Left cardiac atrium (tissue), 4 donors: ENCODE data around the gene ARHGEF17. TPM values are rescaled to one million over a fixed set of nuclear protein-coding genes. Genes with fewer than 3 reads are reported as not detected.

Experiments used
- ATAC-seq, 2 donors: fragments of 200-7000 bp; cut with Tn5 transposase; one replicate each; pipeline ENCODE4 v1.9.1; 2020; ENCODE audit warnings: mild to moderate bottlenecking in 2 of 2, moderate library complexity in 2 of 2
- DNase-seq: peaks from one replicate; pipeline ENCODE4 v3.0.0-alpha.2; 2020
- intact Hi-C, 2 donors: fragments of 100-400 bp; cut with DNase I; formaldehyde crosslinking; loops; one replicate each; pipeline versions ENCODE4 v1.14.1 to v1.15.1; 2022 to 2023
- total RNA-seq, 2 donors: library from RNA; stranded (reverse); fragmentation: NEBNext Ultra II Directional; extraction: Animal tissue kit (Norgen Biotek cat#: 25700); gene quantifications; one replicate each; pipeline ENCODE4 v1.2.1, GENCODE V29; 2021
- donor health status: DM: no; HTN: yes; CAD: no.
- donor health status: DM: no; HTN: yes; CAD: no; lungs with severe emphysema.
- donor health status: DM: yes; HTN: yes; CAD: no.
- donor health status: Dilated cardiomyopathy.

The ARHGEF17 gene
- total RNA-seq, 2 donors from 2014 or later, result 42.2 to 53.2 TPM

- ATAC-seq (peak; percentile 62 to 75), DNase-seq (peak; percentile 98)
- intact Hi-C loops, result loop anchor here in 1 of 2 donors (1.0 to 5.0 kb wide), 2 partner anchors 28 to 85 kb away; no protein-coding TSS in a partner anchor
These were observed 613 bp upstream of the ARHGEF17 start for GRCh38 chr11:73307323-73308002.

GRCh38 chr11:73308961-73309919 is 1.2 kb downstream of the ARHGEF17 start:
- peak; percentile 94 for DNase-seq
- intact Hi-C loops, result loop anchor here in 1 of 2 donors (5.0 kb wide), 1 partner anchor 83 kb away; no protein-coding TSS in a partner anchor

DNA sequence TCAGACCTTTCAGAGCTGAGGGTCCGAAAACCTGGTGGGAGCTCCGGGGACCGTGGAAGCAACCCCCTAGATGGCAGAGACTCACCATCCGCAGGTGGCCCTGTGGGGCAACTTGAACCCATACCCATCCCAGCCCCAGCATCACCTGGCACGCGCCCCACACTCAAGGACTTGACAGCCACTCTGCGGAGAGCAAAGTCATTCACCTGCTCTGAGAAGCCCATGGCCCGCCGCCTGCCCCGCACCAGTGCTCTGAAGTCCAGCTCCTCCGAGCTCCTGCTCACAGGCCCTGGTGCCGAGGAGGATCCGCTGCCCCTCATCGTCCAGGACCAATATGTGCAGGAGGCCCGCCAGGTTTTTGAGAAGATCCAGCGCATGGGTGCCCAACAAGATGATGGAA is 2.0 kb downstream of the ARHGEF17 start:
- DNase-seq (no peak), ATAC-seq (no peak)
- intact Hi-C loops, result no loop called here

More at GRCh38 chr11:73308961-73309919, 1.2 kb downstream of the ARHGEF17 start:
- ATAC-seq, result peak; percentile 75

- intact Hi-C loops, result no loop called here
- no peak for DNase-seq
These were observed 2.8 kb downstream of the ARHGEF17 start for GRCh38 chr11:73310661-73311393.

DNA sequence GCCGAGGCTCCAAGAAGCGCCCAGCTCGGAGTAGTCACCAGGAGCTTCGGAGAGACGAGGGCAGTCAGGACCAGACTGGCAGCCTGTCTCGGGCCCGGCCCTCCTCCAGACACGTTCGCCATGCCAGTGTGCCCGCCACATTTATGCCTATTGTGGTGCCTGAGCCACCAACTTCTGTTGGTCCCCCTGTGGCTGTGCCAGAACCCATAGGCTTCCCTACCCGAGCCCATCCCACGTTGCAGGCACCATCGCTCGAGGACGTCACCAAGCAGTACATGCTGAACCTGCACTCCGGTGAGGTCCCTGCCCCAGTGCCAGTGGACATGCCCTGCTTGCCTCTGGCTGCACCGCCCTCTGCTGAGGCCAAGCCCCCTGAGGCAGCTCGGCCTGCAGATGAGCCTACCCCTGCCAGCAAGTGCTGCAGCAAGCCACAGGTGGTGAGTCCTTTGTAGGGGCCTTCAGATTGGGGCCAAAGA is 3.4 kb downstream of the ARHGEF17 start:
- no peak for ATAC-seq
- intact Hi-C loops, result no loop called here
- DNase-seq, result no peak

More at GRCh38 chr11:73310661-73311393, 2.8 kb downstream of the ARHGEF17 start:
- ATAC-seq, result no peak

DNA sequence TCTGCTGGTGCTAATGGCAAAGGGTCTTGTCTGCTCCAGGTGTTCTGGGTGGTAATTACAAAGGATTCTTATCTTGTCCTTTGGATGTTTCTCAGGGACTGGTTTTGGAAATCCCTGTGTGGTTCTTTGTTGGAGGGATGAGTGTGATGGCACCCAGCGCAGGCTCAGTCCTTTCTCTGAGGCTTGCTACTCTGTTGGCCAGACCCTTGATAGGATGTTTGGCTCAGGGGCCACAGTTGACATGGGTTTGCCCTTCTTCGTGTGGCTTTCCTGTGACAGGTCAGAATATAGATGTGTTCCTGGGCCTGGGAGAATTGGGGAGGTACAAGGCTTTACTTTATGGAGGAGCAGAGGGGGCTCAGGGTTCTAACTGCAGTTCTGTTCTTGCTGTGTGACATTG is 4.0 kb downstream of the ARHGEF17 start:
- ATAC-seq (no peak), DNase-seq (no peak)

GRCh38 chr11:73312851-73313327 is 4.8 kb downstream of the ARHGEF17 start:
- ATAC-seq (no peak), DNase-seq (no peak)
- intact Hi-C loops, result no loop called here

More for the DNA sequence above, 4.0 kb downstream of the ARHGEF17 start:
- intact Hi-C loops, result no loop called here

DNA sequence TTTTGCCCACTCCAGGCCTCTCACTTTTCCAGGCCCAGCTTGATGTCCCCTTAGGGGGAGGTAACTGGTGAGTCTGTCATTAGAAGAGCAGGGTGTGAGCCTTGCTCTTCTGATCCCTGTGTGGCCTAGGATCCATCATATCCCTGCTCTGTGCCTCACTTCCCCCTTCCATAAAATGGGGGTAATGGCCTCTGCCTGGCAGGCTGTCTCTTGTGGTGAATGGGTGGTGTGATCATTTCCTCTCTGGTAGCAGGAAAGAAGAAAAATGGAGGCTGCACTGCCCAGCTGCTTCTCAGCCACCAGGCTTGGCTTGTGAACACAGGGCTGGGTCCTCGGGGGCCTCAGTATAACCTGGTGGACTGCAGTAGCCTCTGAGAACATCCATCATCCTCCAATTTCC is 5.6 kb downstream of the ARHGEF17 start:
- DNase-seq, result no peak
- intact Hi-C loops, result no loop called here
- no peak for ATAC-seq

- ATAC-seq (peak; percentile 19 to 70), DNase-seq (peak; percentile 62)
- intact Hi-C loops, result no loop called here
These were observed 6.3 kb downstream of the ARHGEF17 start for GRCh38 chr11:73314117-73314961.

- no peak for ATAC-seq
- intact Hi-C loops, result no loop called here
- DNase-seq, result no peak
These were observed 7.4 kb downstream of the ARHGEF17 start for GRCh38 chr11:73315293-73316020.

DNA sequence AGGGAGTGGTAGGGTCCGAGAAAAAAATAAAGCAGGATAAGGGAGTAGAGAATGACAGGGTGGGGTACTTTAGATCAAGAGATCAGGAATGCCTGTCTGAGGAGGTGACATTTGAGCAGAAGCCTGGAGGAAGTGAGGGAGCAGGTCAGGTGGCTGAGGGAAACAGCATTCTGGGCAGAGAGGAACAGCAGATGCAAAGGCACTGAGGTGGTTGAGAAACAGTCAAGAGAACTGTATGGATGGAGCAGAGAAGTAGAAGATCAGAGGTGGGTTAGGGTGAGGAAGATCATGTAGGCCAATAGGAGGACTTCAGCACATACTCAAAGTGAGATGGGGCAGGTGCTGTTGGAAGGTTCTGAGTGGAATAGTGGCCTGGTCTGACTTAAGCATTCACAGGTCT is 8.3 kb downstream of the ARHGEF17 start:
- DNase-seq (no peak), ATAC-seq (no peak)
- intact Hi-C loops, result no loop called here

DNA sequence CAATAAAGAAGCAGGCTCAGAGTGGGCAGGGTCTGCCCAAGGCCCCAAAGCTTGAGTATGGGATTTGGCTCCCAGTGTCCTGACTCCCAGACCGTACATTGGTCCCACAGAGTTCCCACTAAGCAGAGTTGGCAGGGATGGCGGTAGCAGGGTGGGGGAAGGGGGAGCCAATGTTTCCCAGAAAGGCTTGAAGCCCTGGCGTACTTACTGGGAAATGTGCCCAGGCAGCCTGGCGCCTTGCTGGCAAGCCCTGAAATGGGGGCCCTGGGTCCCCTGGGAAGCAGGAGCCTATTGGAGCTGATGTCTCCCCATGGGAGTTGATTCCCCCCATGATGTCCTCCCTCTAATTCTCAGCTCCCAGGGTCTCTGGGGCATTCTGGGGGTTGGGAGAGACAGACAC is 9.3 kb downstream of the ARHGEF17 start:
- intact Hi-C loops, result no loop called here
- ATAC-seq (peak; percentile 24 to 71), DNase-seq (peak; percentile 83)

GRCh38 chr11:73317803-73318202 is 9.7 kb downstream of the ARHGEF17 start:
- DNase-seq (no peak), ATAC-seq (peak in 1 of 2 donors; percentile 27)
- intact Hi-C loops, result no loop called here

DNA sequence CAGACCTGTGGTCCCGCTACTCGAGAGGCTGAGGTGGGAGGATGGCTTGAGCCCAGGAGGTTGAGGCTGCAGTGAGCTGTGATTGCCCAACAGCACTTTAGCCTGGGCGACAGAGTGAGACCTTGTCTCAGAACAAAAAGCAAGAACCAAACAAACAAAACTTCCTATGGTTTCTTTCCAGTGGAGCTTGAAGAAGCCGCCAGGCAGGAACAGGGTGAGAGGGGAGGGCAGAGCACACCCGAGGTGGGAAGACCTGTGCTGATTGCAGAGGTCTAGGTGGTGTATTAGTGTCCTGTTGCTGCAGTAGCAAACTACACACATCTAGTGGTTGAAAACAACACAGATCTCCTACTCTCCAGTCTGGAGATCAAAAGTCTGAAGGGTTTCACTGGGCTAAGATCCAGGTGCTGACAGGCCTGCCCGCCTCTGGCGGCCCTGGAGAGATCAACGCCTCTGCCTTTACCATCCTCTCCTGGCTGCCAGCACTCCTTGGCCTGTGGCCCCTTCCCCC is 10.5 kb downstream of the ARHGEF17 start:
- DNase-seq (no peak), ATAC-seq (no peak)
- intact Hi-C loops, result no loop called here

DNA sequence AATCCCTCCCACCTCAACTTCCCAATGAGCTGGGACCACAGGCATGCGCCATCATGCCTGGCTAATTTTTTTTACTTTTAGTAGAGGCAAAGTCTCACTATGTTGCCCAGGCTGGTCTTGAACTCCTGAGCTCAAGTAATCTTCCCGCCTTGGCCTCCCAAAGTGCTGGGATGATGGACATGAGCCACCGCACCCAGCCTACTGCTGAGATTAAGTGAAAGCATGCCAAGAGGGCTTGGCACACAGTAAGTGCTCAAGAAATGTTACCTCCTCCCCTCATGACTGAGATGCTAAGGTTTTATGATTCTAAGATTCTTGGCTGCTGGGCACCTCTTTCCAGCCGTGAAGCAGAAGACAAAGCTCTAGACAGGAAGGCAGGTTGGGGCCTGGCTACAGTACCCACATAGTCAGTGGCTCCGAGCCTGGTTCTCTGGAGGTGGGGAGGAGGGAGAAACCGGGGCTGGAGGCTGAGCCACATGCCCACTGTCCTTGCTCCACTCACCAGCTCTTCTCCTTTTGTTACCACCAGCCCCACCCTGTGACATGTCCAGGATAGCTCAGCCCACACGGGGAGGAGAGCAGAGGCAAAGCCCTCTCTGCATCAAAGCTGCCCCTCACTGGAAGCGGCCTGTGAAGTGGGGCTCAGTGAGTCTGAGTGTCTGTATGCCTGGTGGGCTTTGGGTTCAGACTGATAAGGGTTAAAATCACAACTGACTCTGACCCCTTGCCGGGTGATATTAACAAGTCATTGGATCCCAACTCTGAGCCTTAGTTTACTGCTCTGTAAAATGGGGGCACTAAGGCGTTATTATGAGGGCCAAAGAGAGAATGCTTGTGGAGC is 12.9 kb downstream of the ARHGEF17 start:
- DNase-seq, result no peak
- intact Hi-C loops, result no loop called here
- peak in 1 of 2 donors; percentile 2 for ATAC-seq

DNA sequence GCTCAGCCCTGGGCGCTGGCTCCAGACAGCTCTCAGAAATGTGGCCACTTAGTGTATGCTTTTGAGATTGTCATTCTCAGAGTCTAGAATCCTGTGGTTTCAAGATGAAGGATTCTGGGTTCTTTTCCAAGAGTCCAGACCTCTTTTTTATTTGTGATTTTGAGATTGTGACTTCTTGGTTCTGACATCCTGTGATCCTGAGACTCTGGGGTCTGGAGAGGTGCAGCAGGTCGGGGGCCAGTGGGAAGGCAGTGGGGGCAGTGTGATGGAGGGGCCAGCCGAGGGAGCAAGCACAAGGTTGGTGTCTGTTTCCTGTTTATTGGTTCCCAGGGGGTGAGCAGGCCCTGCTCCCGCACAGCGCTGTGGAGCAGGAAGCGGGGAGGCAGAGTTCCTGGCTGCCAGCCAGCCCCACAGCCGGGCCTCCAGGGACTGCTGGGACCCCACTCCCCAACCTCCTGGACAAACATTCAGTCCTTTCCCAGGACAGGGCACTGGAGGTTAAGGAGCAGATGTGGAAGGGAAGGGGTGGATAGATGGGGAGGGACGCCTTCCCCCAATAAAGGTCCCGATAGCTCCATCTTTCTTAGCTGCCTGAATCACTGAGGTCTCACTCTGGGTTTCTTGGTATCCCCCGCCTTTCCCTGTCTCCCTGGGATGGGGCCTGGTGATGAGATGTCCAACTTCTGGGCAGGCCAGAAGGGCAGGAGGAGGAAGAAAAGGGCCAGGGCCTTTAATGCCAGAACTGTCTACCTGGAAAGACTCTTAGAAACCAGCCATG is 13.7 kb downstream of the ARHGEF17 start:
- ATAC-seq (peak; percentile 21 to 27), DNase-seq (peak; percentile 56)
- intact Hi-C loops, result no loop called here
